SK-N-SH (cell line): Measurements from ENCODE around the gene PDE4D. TPM values are rescaled to one million over a fixed set of nuclear protein-coding genes. Genes with fewer than 3 reads are reported as not detected.

Experiments
- CTCF ChIA-PET: fragments of 300-600, 350-600 bp; formaldehyde crosslinking; extraction: SDS; loops from one replicate; lab custom pipeline; 2021; lab: Yijun Ruan, JAX
- POLR2A ChIA-PET: fragments of 350-600 bp; sonication (Branson Sonifier 250); formaldehyde crosslinking; extraction: SDS; loops from one replicate; lab custom pipeline; 2020; ENCODE audit warnings: antibody characterized with exemption, inconsistent platforms; lab: Yijun Ruan, JAX
- DNase-seq: peaks from one replicate; pipeline ENCODE4 v3.0.0; 2012
- H2AFZ ChIP-seq: fragments of 200-600 bp; sonication (generic); 2 replicates; pipeline ENCODE4 v1.8.1; 2016; ENCODE audit warnings: antibody characterized with exemption, mild to moderate bottlenecking, low read depth
- H3F3A ChIP-seq: fragments of 200-600 bp; sonication (generic); replicated peaks from 2 replicates; pipeline ENCODE3; 2016; ENCODE audit warnings: antibody characterized with exemption, mild to moderate bottlenecking; ENCODE audit not compliant: insufficient read depth
- H3K27ac ChIP-seq, 2 experiments: fragments of 200-500 bp in 1 of 2; fragments of 200-600 bp in 1 of 2; sonication (Bioruptor generic) in 1 of 2; sonication (generic), shearing (Covaris generic) in 1 of 2; 2 replicates each; pipeline versions ENCODE4 v1.5.1 to v1.6.1; 2014 to 2016; ENCODE audit warnings: low read depth in 2 of 2, inconsistent platforms in 1 of 2, low read length in 1 of 2, mild to moderate bottlenecking in 1 of 2, mixed read lengths in 1 of 2
- H3K27me3 ChIP-seq: fragments of 200-600 bp; sonication (generic), shearing (Covaris generic); 2 replicates; pipeline ENCODE4 v1.6.1; 2016; ENCODE audit warnings: mixed run types; ENCODE audit not compliant: insufficient read depth
- H3K36me3 ChIP-seq, 2 experiments: fragments of 200-500 bp in 1 of 2; fragments of 200-600 bp in 1 of 2; sonication (Bioruptor generic) in 1 of 2; sonication (generic) in 1 of 2; replicated peaks in 1 of 2; 2 replicates each; pipeline versions ENCODE3 to v1.5.1; 2014 to 2016; ENCODE audit warnings: low read length in 1 of 2, mild to moderate bottlenecking in 1 of 2; ENCODE audit not compliant: insufficient read depth in 2 of 2, control insufficient read depth in 1 of 2
- H3K4me1 ChIP-seq, 2 experiments: fragments of 200-500 bp in 1 of 2; fragments of 200-600 bp in 1 of 2; sonication (Bioruptor generic) in 1 of 2; sonication (generic), shearing (Covaris generic) in 1 of 2; 2 replicates each; pipeline versions ENCODE4 v1.5.1 to v1.6.1; 2014 to 2016; ENCODE audit warnings: low read depth in 1 of 2, low read length in 1 of 2, mixed run types in 1 of 2; ENCODE audit not compliant: insufficient read depth in 2 of 2, control insufficient read depth in 1 of 2
- H3K4me2 ChIP-seq: fragments of 200-600 bp; sonication (generic), shearing (Covaris generic); 2 replicates; pipeline ENCODE4 v1.6.1; 2017; ENCODE audit warnings: mixed run types
- H3K4me3 ChIP-seq, 2 experiments: fragments of 200-500 bp in 1 of 2; fragments of 200-600 bp in 1 of 2; sonication (Bioruptor generic) in 1 of 2; sonication (generic), shearing (Covaris generic) in 1 of 2; 2 replicates each; pipeline versions ENCODE4 v1.5.1 to v1.8.1; 2014 to 2016; ENCODE audit warnings: low read depth in 2 of 2, inconsistent platforms in 1 of 2, low read length in 1 of 2, mild to moderate bottlenecking in 1 of 2, mixed read lengths in 1 of 2, moderate library complexity in 1 of 2
- H3K79me2 ChIP-seq: fragments of 200-600 bp; sonication (generic); 2 replicates; pipeline ENCODE4 v1.8.1; 2017; ENCODE audit warnings: mild to moderate bottlenecking; ENCODE audit not compliant: insufficient read depth
- H3K9ac ChIP-seq: fragments of 200-600 bp; sonication (generic); 2 replicates; pipeline ENCODE4 v1.6.1; 2017; ENCODE audit warnings: mixed run types
- H3K9me2 ChIP-seq: fragments of 200-600 bp; sonication (generic); 2 replicates; pipeline ENCODE4 v1.6.1; 2017; ENCODE audit warnings: mixed run types
- H3K9me3 ChIP-seq: fragments of 200-600 bp; sonication (generic); 2 replicates; pipeline ENCODE4 v1.6.1; 2017; ENCODE audit warnings: mixed run types, mild to moderate bottlenecking, moderate library complexity
- H4K20me1 ChIP-seq: fragments of 200-600 bp; sonication (generic); 2 replicates; pipeline ENCODE4 v1.6.1; 2017; ENCODE audit warnings: mild to moderate bottlenecking, mixed run types; ENCODE audit not compliant: insufficient read depth
- EP300 ChIP-seq, 2 experiments: IDR thresholded peaks; 2 replicates each; pipeline versions ENCODE4 v1.4.0 to v1.6.1; 2012; ENCODE audit warnings: borderline replicate concordance in 1 of 2, low read depth in 1 of 2, low read length in 1 of 2
- FOSL2 ChIP-seq: IDR thresholded peaks from 2 replicates; pipeline ENCODE4 v1.4.0; 2012; ENCODE audit warnings: low read depth, mild to moderate bottlenecking, moderate library complexity, borderline replicate concordance
- FOXM1 ChIP-seq: IDR thresholded peaks from 2 replicates; pipeline ENCODE4 v1.4.0; 2012; ENCODE audit warnings: low read depth, mild to moderate bottlenecking
- GABPA ChIP-seq: IDR thresholded peaks from 2 replicates; pipeline ENCODE4 v1.4.0; 2012; ENCODE audit warnings: low read depth, mild to moderate bottlenecking
- GATA2 ChIP-seq: sonication (generic); formaldehyde crosslinking; IDR thresholded peaks from 2 replicates; pipeline ENCODE4 v1.5.0; 2020; ENCODE audit warnings: mild to moderate bottlenecking, missing genetic modification reagents
- JUND ChIP-seq: IDR thresholded peaks from 2 replicates; pipeline ENCODE4 v1.4.0; 2012
- MEF2A ChIP-seq: IDR thresholded peaks from 2 replicates; pipeline ENCODE4 v1.4.0; 2012; ENCODE audit warnings: low read depth, borderline replicate concordance
- NFIC ChIP-seq: IDR thresholded peaks from 2 replicates; pipeline ENCODE4 v1.4.0; 2012; ENCODE audit warnings: borderline replicate concordance
- POLR2AphosphoS5 ChIP-seq: IDR thresholded peaks from 2 replicates; pipeline ENCODE4 v1.6.1; 2012; ENCODE audit warnings: low read depth, low read length
- RFX5 ChIP-seq: IDR thresholded peaks from 2 replicates; pipeline ENCODE4 v1.6.1; 2012; ENCODE audit warnings: mild to moderate bottlenecking, improper control_type of control experiment, low read length
- RXRA ChIP-seq: IDR thresholded peaks from 2 replicates; pipeline ENCODE4 v1.4.0; 2012; ENCODE audit warnings: low read depth, mild to moderate bottlenecking, borderline replicate concordance
- SIN3A ChIP-seq: IDR thresholded peaks from 2 replicates; pipeline ENCODE4 v1.6.1; 2012; ENCODE audit warnings: low read depth, mild to moderate bottlenecking, low read length, moderate library complexity, borderline replicate concordance
- SMC3 ChIP-seq: IDR thresholded peaks from 2 replicates; pipeline ENCODE4 v1.6.1; 2012; ENCODE audit warnings: low read depth, low read length, improper control_type of control experiment
- TCF12 ChIP-seq: IDR thresholded peaks from 2 replicates; pipeline ENCODE4 v1.4.0; 2012
- TEAD4 ChIP-seq: IDR thresholded peaks from 2 replicates; pipeline ENCODE4 v1.4.0; 2012; ENCODE audit warnings: mild to moderate bottlenecking, borderline replicate concordance; ENCODE audit not compliant: insufficient read depth
- WGBS: methylation state at CpG from one replicate; pipeline ENCODE4 v1.1.6; 2017; ENCODE audit warnings: low lambda C conversion rate; 5-methylcytosine and 5-hydroxymethylcytosine counted together
- polyA plus RNA-seq, 3 experiments: library from polyadenylated mRNA; depleted of rRNA; stranded (reverse); fragments of >200 nt; gene quantifications; 2 replicates each; pipeline ENCODE4 v1.2.3, GENCODE V29; 2012
- TF ChIP-seq, protein P1 (sequence below): fragments of 150-350 bp; IDR thresholded peaks from 2 replicates; pipeline ENCODE4 v1.6.1; 2016; ENCODE audit warnings: mild to moderate bottlenecking, low read depth, low read length
- TF ChIP-seq, protein P2 (sequence below): IDR thresholded peaks from 2 replicates; pipeline ENCODE4 v1.4.0; 2012; ENCODE audit warnings: low read depth, borderline replicate concordance
- TF ChIP-seq, protein P3 (sequence below): IDR thresholded peaks from 2 replicates; pipeline ENCODE4; 2012

PDE4D gene
- polyA plus RNA-seq, 1 of the 3 experiments (the other 2 are of a cell fraction), result 2.4 TPM

DNA sequence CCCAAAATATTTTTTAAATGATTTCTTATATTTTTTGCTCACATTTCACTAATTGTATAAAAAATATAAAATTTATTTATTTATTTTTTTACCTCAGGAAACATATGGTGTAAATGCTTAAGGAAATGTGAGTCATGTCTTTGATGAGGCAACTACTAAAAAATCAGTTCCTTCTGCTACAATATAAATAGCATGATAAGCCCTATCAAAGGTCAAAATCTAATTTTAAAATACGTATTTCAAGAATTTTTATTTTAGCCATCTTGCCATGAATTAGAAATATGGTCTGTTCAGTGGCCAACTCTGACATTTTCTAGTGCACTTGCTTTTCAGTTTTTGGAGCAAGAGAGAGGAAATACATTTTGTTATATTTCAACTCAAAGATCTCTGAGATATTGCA is 50.5 kb downstream of the PDE4D start:
- Histone ChIP-seq H3K27ac (peak overlapping the region; percentile 21 to 47; a peak in 2 of 4 replicates), H3K79me2 (no peaks in the 10 kb centered on the region), H3K27me3 (no peaks in the 10 kb centered on the region), H3K36me3 (no peaks in the 10 kb centered on the region), H3K9me3 (no peaks in the 10 kb centered on the region), H3F3A (peaks cover 37% of the 10 kb centered on the region), H3K4me1 (peaks cover 13 to 21% of the 10 kb centered on the region in 2 experiments), H3K4me2 (0 out of 2 replicates have a peak overlapping the region, but pooled peaks have one; percentile 1), H3K9ac (no peak overlapping the region)
- CTCF ChIA-PET, result interaction anchor here (1.1 kb wide), 1 partner anchor 37 kb away, joined by 3 read pairs; no protein-coding TSS in a partner anchor
- no peak for TF ChIP-seq SMC3
- TF ChIP-seq POLR2AphosphoS5, result peak; percentile 24; the same call in 1 of the 2 replicates
- peak; percentile 52 for TF ChIP-seq RXRA
- TF ChIP-seq RFX5, result no peak
- 0 out of 2 replicates have a peak, but pooled peaks have one; percentile 37 for TF ChIP-seq TEAD4
- no peak for TF ChIP-seq SIN3A
- TF ChIP-seq GATA2, result no peak
- peak in 1 of 2 experiments; percentile 73; a peak in 1 of 4 replicates for TF ChIP-seq EP300 (IDR thresholded peaks at IDR 0.05; ENCODE audit: borderline replicate concordance in 1 of 2, low read depth in 1 of 2, low read length in 1 of 2)
- TF ChIP-seq, protein P1, sequence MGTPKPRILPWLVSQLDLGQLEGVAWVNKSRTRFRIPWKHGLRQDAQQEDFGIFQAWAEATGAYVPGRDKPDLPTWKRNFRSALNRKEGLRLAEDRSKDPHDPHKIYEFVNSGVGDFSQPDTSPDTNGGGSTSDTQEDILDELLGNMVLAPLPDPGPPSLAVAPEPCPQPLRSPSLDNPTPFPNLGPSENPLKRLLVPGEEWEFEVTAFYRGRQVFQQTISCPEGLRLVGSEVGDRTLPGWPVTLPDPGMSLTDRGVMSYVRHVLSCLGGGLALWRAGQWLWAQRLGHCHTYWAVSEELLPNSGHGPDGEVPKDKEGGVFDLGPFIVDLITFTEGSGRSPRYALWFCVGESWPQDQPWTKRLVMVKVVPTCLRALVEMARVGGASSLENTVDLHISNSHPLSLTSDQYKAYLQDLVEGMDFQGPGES, result no peak
- TF ChIP-seq FOSL2, result peak; percentile 80
- TF ChIP-seq MEF2A, result peak; percentile 84
- peak; percentile 90 for TF ChIP-seq TCF12
- TF ChIP-seq, protein P2, sequence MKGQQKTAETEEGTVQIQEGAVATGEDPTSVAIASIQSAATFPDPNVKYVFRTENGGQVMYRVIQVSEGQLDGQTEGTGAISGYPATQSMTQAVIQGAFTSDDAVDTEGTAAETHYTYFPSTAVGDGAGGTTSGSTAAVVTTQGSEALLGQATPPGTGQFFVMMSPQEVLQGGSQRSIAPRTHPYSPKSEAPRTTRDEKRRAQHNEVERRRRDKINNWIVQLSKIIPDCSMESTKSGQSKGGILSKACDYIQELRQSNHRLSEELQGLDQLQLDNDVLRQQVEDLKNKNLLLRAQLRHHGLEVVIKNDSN, result no peak
- peak; percentile 63; the same call in 1 of the 2 replicates for TF ChIP-seq FOXM1
- TF ChIP-seq NFIC, result peak; percentile 34; the same call in 1 of the 2 replicates
- TF ChIP-seq JUND, result peak; percentile 64
- no peak for TF ChIP-seq GABPA
- TF ChIP-seq, protein P3, sequence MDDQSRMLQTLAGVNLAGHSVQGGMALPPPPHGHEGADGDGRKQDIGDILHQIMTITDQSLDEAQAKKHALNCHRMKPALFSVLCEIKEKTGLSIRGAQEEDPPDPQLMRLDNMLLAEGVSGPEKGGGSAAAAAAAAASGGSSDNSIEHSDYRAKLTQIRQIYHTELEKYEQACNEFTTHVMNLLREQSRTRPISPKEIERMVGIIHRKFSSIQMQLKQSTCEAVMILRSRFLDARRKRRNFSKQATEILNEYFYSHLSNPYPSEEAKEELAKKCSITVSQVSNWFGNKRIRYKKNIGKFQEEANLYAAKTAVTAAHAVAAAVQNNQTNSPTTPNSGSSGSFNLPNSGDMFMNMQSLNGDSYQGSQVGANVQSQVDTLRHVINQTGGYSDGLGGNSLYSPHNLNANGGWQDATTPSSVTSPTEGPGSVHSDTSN, result peak; percentile 52
- TF ChIP-seq, all 33 proteins: peak for 11
- POLR2A ChIA-PET, result no interaction called here
- DNase-seq, result no peak
- no peaks in the 10 kb centered on the region for H3K9me2 ChIP-seq
- H2AFZ ChIP-seq, result no peak overlapping the region
- H3K4me3 ChIP-seq, result no peak overlapping the region
- 5% methylated on average over 1 of the region's 1 CpG for WGBS
- H4K20me1 ChIP-seq, result no peaks in the 10 kb centered on the region
